K562 treated with DMSO at 1 percent for 48 hours (cell line): Measurements from ENCODE around the gene RALGAPB. TPM values are rescaled to one million over a fixed set of nuclear protein-coding genes. Genes with fewer than 3 reads are reported as not detected.

ENCODE experiments used
- total RNA-seq: library from RNA; unstranded; fragments of 300-600 nt; gene quantifications from 2 replicates; pipeline ENCODE4 v1.2.3, GENCODE V29; 2022; ENCODE audit warnings: low replicate concordance; ENCODE audit errors: extremely low read depth

RALGAPB gene
- total RNA-seq = not detected in 2 replicates

GRCh38 chr20:38472513-38473366 lies at the start of gene RALGAPB:
Gene RALGAPB, plus strand, starts transcription at chr20:38472843. Its CDS starts 15,590 bp downstream, at chr20:38488433.

GRCh38 chr20:38434770-38435554 lies 37.7 kb upstream of the RALGAPB start, which contains the start of gene SNHG17:
Gene SNHG17, minus strand, starts transcription at chr20:38435328.

GRCh38 chr20:38581013-38581412 lies 108.4 kb downstream of the RALGAPB start, which contains the start of gene ADIG:
Gene ADIG, plus strand, starts transcription at chr20:38581197. Its CDS starts 54 bp downstream, at chr20:38581251.

GRCh38 chr20:38601216-38602184 lies 128.9 kb downstream of the RALGAPB start, which contains the start of gene ARHGAP40:
Gene ARHGAP40, plus strand, starts transcription at chr20:38601809.

Other genes with a start within 250 kb of the RALGAPB start
- gene KIAA1755, start 212.1 kb upstream of the RALGAPB start, total RNA-seq = not detected in 2 replicates
- gene BPI, start 168.7 kb upstream of the RALGAPB start, total RNA-seq = not detected in 2 replicates
- gene LBP, start 126.4 kb upstream of the RALGAPB start, total RNA-seq = not detected in 2 replicates
- gene SNHG17, start 37.5 kb upstream of the RALGAPB start, total RNA-seq = not detected in 2 replicates
- gene ADIG, start 108.4 kb downstream of the RALGAPB start, total RNA-seq = not detected in 2 replicates
- gene ARHGAP40, start 129.0 kb downstream of the RALGAPB start, total RNA-seq = not detected in 2 replicates